Nasal cavity respiratory epithelium epithelial cell of viscerocranial mucosa (primary cell): ENCODE measurements around the gene ITPR3. TPM values are rescaled to one million over a fixed set of nuclear protein-coding genes. Genes with fewer than 3 reads are reported as not detected.

Experiments
- total RNA-seq: library from RNA; depleted of rRNA; stranded (reverse); fragments of >200 nt; gene quantifications from 2 replicates; pipeline ENCODE4 v1.2.3, GENCODE V29; 2014

Gene ITPR3
- 118 and 271 TPM in 2 replicates for total RNA-seq

GRCh38 chr6:33620856-33621710 is at the start of gene ITPR3:
Gene ITPR3 (plus strand): TSS chr6:33621322. CDS start chr6:33621603, 281 bp downstream.

GRCh38 chr6:33579828-33580714 is 41.1 kb upstream of the ITPR3 start, which contains the start of gene BAK1:
Gene BAK1 (minus strand): TSS chr6:33580276. CDS start chr6:33577604, 2,672 bp downstream.

GRCh38 chr6:33711140-33712129 is 90.3 kb downstream of the ITPR3 start, which contains the start of gene UQCC2:
Gene UQCC2 (minus strand): TSS chr6:33711700. CDS start chr6:33711686, 14 bp downstream.

Other genes with a start within 250 kb of the ITPR3 start
- gene KIFC1, start 229.5 kb upstream of the ITPR3 start, total RNA-seq, result 0.21 and 0.68 TPM in 2 replicates
- 10.3 and 13.0 TPM in 2 replicates for gene PHF1, start 210.3 kb upstream of the ITPR3 start, total RNA-seq
- 27.3 and 62.1 TPM in 2 replicates for gene CUTA, start 203.2 kb upstream of the ITPR3 start, total RNA-seq
- 0.68 and 3.9 TPM in 2 replicates for gene SYNGAP1, start 201.3 kb upstream of the ITPR3 start, total RNA-seq
- gene ZBTB9, start 166.7 kb upstream of the ITPR3 start, total RNA-seq, result 10.6 and 13.0 TPM in 2 replicates
- gene BAK1, start 41.0 kb upstream of the ITPR3 start, total RNA-seq, result 33.5 and 51.7 TPM in 2 replicates
- 19.5 and 21.6 TPM in 2 replicates for gene UQCC2, start 90.4 kb downstream of the ITPR3 start, total RNA-seq
- gene IP6K3, start 125.6 kb downstream of the ITPR3 start, total RNA-seq, result 1.9 TPM in 1 of 2 replicates, not detected in the other
- 65.6 and 79.9 TPM in 2 replicates for gene LEMD2, start 167.8 kb downstream of the ITPR3 start, total RNA-seq
- not detected in 2 replicates for gene MLN, start 182.7 kb downstream of the ITPR3 start, total RNA-seq